CD1c-positive myeloid dendritic cell (primary cell): Measurements from ENCODE around the gene FRAS1.
"Not testable (repeated sequence)": the region's sequence is repeated elsewhere in the genome, so short reads cannot be mapped to it uniquely, and the experiment has no call there.

Source experiments
- DNase-seq: peaks from one replicate; pipeline ENCODE4 v3.0.0-alpha.2; 2016; ENCODE audit errors: extremely low spot score

The FRAS1 gene

GRCh38 chr4:78439328-78439727, 382.2 kb downstream of the FRAS1 start:
- DNase-seq: no peak

GRCh38 chr4:78441756-78442155, 384.6 kb downstream of the FRAS1 start:
- no peak for DNase-seq

DNA sequence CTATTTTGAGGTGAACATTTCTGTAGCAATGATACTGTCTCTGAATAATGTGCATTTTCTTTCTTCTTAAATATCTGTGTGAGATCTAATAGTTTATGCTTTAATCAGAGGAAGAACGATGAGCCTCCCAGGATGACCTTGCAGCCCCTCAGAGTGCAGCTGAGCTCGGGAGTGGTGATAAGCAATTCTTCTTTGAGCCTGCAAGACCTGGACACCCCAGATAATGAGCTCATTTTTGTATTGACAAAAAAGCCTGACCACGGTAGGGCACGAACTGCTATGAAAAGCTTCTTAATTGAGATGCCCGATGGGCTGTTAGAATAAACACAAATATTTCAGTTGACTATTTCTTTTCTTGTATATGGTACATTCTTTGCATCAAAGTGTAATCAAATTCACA, 389.5 kb downstream of the FRAS1 start:
- no peak for DNase-seq

- no peak for DNase-seq
Observed at GRCh38 chr4:78451407-78451806, 394.3 kb downstream of the FRAS1 start.

DNA sequence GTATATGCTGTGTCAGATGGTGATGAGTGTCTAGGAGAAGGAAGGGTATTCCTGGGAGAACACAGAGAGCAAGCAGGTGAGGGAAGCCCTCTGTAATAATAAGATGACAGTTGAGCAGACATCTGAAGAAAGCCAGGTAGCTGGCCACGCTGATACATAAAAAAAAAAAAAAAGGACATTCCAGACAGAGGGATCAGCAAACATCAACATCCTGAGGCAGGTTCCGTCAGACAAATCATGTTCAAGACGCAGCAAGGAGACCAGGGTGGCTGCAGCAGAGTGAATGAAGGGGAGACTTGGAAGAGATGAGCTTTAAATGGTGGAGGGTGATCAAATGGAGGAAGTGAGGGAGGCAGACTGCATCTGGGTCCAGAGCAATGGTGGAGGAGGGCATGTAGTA, 396.9 kb downstream of the FRAS1 start:
- no peak for DNase-seq

DNA sequence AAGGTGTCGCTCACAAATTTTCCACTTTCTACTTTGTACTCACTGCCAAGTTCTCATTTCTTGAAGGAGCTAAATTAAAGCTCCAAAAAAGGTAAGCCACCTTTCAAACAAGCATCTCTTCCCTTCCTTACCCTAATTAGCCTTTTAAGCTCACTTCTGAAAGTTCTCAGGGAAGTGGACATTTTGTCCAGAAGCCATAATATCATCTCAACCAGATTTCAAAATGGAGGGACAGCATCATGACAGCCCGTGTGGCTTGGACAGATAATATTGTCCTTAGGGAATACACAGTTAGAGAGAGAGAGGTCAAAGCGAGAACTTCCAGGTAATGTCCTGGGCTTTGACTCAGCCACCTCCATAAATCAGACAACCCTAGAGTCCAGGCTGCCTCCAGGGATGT, 400.6 kb downstream of the FRAS1 start:
- no peak for DNase-seq

DNA sequence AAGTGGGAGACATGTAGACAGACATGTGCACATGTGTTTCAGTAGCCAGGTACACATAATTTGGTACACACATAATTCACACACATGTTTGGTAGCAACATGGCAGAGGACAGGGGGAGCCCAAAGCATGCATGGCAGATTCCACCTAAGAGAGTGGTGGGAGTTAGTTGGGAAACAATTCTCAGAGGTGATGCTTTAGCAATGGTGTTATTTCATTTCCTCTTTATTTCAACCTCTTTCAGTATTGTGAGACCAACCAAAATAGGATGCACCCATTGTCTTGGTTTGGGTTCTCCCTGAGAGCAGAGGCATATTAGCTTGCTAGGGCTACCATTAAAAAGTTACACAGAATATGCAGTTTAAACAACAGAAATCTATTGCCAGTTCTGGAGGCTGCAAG, 402.2 kb downstream of the FRAS1 start:
- DNase-seq: no peak

- DNase-seq: no peak
Observed at GRCh38 chr4:78460368-78460767, 403.2 kb downstream of the FRAS1 start.

DNA sequence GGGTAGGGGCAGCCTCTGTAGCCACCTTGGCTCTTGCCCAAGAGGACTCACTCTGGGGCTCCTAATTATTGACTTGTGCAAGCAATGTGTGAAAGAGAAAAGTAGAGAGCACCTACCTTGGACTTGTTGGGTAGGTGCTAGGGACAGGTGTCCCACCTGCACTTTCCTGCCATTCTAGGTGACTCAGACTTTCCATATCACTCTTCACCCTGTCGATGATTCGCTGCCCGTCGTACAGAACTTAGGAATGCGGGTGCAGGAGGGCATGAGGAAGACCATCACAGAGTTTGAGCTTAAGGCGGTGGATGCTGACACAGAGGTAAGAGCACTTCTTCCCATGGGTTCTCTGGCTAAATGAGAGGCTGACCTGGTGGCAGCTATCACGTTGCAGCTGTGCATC, 407.1 kb downstream of the FRAS1 start:
- DNase-seq: no peak

DNA sequence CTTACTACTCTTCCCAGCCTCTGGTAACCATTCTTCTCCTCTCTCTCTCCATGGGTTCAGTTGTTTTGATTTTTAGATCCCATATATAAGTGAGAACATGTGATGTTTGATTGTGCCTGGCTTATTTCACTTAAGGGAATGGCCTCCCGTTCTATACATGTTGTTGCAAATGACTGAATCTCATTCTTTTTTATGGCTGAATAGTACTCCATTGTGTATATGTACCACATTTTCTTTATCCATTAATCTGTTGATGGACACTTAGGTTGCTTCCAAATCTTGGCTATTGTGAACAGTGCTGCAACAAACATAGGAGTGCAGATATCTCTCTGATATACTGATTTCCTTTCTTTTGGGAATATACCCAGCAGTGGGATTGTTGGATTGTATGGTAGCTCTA, 410.1 kb downstream of the FRAS1 start:
- not testable (repeated sequence) for DNase-seq

GRCh38 chr4:78468272-78468671, 411.1 kb downstream of the FRAS1 start:
- no peak for DNase-seq

GRCh38 chr4:78476108-78476704, 419.1 kb downstream of the FRAS1 start:
- DNase-seq: no peak

GRCh38 chr4:78477276-78477675, 420.2 kb downstream of the FRAS1 start:
- no peak for DNase-seq

- DNase-seq: no peak
Observed at GRCh38 chr4:78478523-78478922, 421.4 kb downstream of the FRAS1 start.

GRCh38 chr4:78480286-78480685, 423.2 kb downstream of the FRAS1 start:
- no peak for DNase-seq

DNA sequence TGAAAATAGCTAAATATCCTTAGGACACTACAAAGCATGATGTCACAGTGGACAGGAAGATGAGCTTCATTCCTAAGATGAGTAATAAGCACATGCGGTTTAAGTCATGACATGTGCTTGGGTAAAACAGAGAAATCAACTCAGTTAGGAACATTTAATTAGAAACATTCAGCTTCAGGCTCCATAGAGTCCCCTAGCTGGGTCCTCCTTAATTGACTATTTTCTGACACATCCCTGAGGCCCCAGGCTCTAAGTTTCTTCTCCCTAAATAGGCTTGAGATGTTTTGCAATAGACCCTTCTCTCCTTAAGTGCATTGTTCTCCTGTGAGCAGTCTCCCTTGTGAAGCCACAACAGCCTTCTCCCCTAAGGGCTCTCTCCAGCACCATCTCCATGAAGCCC, 424.1 kb downstream of the FRAS1 start:
- no peak for DNase-seq

DNA sequence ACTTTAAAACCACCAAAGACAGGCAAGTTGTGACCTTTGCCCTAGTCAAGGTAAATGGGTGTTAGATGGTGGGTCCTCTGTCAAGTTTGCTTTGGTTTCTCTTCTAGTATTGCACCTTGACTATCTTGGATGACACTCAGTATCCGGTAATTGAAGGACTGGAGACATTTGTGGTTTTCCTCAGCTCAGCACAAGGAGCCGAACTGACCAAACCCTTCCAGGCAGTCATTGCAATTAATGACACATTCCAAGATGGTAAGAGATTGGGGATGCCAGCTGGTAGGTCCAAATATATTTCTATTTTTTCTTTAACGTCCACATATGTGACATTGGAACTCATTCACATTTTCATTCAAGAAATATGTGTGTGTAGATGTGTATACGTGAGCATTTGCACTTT, 425.2 kb downstream of the FRAS1 start:
- DNase-seq: no peak

GRCh38 chr4:78483811-78484210, 426.7 kb downstream of the FRAS1 start:
- no peak for DNase-seq

- no peak for DNase-seq
Observed at GRCh38 chr4:78484574-78484973, 427.5 kb downstream of the FRAS1 start.

DNA sequence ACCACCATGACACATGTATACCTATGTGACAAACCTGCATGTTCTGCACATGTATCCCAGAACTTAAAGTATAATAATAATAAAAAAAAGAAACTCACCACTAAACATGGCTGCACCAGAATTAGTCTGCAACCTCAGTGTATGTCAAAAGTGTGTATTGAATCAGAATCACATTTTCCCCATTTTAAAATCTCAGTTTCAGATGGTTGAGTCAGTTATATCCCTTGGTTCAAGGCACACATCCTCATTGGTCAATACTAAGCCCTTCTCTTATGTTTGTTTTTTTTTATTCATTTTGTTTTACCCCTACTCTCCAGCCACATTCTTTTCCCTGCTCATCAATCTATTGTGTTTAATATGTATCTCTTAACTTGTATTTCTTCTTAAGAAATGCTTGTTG, 436.6 kb downstream of the FRAS1 start:
- no peak for DNase-seq

DNA sequence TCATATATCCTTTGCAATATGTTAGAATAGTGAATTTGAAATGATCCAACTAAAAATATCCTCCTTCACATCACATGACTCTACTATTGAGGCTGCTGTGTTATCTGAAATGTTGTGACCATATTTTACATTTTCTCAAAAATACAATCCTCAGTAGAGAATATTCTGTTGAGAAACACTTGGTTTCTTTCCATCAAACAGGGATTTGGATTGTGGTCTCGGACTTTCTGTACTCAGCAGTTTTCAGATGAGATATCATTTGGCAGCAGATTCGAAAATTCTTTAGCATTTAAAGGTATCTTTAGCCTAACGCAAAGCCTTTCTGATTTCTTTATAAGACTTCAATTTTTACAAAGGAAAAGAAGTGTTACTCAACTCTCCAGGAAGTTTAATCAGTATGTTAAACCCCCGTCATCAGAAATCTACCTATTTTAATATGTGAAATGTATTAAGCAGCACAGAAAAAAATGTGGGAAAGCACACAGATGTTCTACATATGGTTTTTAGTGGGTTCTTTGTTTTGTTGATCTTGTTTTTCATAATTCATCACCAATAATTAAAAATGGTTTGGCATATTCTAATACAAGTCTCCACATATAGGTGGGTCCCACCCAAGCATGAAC, 439.0 kb downstream of the FRAS1 start:
- no peak for DNase-seq

- not testable (repeated sequence) for DNase-seq
Observed at GRCh38 chr4:78506260-78506659, 449.1 kb downstream of the FRAS1 start.

DNA sequence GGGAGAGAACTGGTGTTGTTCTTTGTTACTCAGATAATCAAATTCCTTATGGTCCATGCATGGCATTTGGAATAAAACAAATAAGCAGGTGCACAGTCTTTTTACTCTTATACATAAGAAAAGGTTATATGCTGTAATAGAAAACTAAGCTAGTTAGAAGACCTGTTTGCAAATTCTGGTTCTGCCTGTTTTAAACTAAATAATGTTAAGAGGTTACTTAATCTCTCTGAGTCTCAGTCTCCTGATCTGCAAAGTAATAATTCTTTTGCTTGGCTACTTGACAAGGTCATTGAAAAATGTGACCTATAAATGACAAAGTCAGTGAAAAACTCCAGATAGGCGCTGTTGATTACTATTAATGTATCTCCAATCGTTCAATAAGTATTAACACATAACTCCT, 451.9 kb downstream of the FRAS1 start:
- DNase-seq: no peak

DNA sequence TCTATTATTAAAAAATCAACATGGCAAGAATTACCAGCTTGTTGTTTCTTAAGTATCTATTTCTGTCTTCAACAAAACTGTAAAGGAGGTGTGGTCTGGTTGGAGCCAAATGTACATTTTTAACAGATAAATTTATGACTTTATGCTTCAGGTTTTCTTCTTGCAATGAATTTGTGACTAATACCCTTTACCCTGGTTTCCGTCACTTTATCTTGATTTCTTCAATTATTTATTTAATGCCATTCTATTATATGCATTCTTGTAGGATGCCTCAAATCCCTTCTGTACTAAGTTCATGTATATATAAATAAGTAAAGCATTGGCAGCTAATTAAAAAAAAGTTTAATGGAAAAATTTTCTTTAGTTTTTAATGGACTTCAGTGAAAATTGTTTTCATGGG, 453.0 kb downstream of the FRAS1 start:
- DNase-seq: no peak
